ENCODE results near the gene BAG3. TPM values are rescaled to one million over a fixed set of nuclear protein-coding genes. Genes with fewer than 3 reads are reported as not detected.

BAG3 gene
- total and polyA plus RNA-seq, 9 of the 15 experiments (the other 6 are each of a cell fraction or from before 2014, with no cell fraction given) = 2.6 to 27.4 (median 7.2) TPM

DNA sequence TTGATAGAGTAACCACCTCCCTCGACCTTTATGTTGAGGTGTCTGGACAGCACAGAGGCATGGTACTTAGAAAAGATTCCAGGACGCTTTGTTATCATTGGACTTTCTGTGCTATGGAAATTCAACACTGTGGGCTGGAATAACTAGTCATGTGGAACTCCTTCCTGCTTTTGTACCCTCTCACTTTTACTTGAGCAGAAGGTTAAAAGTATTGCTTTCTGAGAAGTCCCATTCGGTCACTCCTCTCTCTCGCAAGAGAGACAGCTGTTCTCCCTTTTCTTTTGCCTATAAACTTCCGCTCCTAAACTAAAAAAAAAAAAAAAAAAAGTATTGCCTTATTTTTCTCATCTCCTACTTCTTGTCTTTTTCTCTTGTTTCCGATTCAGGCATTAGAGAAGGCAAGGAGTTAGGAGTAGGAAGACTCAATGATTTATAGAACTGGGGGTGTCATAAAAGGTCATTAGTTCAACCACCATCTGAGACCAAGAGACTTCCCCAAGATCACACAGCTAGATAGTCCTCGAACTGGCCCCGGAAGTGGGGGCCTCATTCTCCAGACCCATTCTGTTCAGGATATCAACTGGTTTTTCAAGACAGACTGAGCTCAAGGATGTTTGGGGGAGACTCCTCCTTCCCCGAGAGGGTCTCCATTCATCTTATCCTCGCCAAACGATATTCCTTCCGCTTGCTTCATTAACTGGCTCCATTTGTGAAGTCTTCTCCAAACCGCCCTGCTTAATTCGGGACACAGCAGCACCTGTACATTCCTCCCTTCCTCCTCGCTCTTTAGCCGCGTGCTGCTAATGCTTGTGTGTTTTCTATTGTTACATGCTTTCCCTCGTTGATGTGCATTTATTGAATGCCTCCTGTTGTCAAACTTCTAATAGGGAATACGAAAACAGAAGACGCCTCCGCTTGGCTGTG is 73.7 kb downstream of the BAG3 start (continued):
- TF ChIP-seq TEAD4 (IDR thresholded peaks at IDR 0.05; ENCODE audit: low read length) (0 out of 2 replicates have a peak, but pooled peaks have one; percentile 10), TEAD4 (CRISPR knock-in tag; IDR thresholded peaks at IDR 0.05; ENCODE audit: borderline replicate concordance) (no peak), HIVEP1 (CRISPR knock-in tag; IDR thresholded peaks at IDR 0.05) (0 out of 2 replicates have a peak, but pooled peaks have one; percentile 73), ZNF384 (IDR thresholded peaks at IDR 0.05; ENCODE audit: low read depth, low read length) (peak; percentile 37; the same call in 1 of the 2 replicates), TBP (optimal IDR thresholded peaks at IDR 0.05; ENCODE audit: low read depth, low read length) (peak; percentile 48), NR2C2 (CRISPR knock-in tag; IDR thresholded peaks at IDR 0.05) (no peak), NR2C2 (tag; IDR thresholded peaks at IDR 0.05) (peak; percentile 78), ZNF592 (IDR thresholded peaks at IDR 0.05) (peak; percentile 61), ZNF77 (CRISPR knock-in tag; IDR thresholded peaks at IDR 0.05) (no peak), E2F5 (CRISPR knock-in tag; IDR thresholded peaks at IDR 0.05) (no peak), CSDE1 (IDR thresholded peaks at IDR 0.05) (no peak), ELF1 (tag; IDR thresholded peaks at IDR 0.05) (peak; percentile 78), PHF8 (IDR thresholded peaks at IDR 0.05; ENCODE audit: borderline replicate concordance, low read length) (no peak), TAL1 (IDR thresholded peaks at IDR 0.05) (0 out of 2 replicates have a peak, but pooled peaks have one; percentile 26), TCF15 (CRISPR knock-in tag; IDR thresholded peaks at IDR 0.05) (no peak), ETV1 (tag; conservative IDR thresholded peaks at IDR 0.05; ENCODE audit: low read depth) (peak; percentile 81), POLR2H (tag; IDR thresholded peaks at IDR 0.05; ENCODE audit: low read depth) (peak; percentile 47; the same call in 1 of the 2 replicates)
- TF ChIP-seq, protein P1, sequence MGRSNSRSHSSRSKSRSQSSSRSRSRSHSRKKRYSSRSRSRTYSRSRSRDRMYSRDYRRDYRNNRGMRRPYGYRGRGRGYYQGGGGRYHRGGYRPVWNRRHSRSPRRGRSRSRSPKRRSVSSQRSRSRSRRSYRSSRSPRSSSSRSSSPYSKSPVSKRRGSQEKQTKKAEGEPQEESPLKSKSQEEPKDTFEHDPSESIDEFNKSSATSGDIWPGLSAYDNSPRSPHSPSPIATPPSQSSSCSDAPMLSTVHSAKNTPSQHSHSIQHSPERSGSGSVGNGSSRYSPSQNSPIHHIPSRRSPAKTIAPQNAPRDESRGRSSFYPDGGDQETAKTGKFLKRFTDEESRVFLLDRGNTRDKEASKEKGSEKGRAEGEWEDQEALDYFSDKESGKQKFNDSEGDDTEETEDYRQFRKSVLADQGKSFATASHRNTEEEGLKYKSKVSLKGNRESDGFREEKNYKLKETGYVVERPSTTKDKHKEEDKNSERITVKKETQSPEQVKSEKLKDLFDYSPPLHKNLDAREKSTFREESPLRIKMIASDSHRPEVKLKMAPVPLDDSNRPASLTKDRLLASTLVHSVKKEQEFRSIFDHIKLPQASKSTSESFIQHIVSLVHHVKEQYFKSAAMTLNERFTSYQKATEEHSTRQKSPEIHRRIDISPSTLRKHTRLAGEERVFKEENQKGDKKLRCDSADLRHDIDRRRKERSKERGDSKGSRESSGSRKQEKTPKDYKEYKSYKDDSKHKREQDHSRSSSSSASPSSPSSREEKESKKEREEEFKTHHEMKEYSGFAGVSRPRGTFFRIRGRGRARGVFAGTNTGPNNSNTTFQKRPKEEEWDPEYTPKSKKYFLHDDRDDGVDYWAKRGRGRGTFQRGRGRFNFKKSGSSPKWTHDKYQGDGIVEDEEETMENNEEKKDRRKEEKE (IDR thresholded peaks at IDR 0.05; ENCODE audit: borderline replicate concordance in 1 of 2, control insufficient read depth in 1 of 2, low read depth in 2 of 2, low read length in 1 of 2) = no peak
